ENCODE data around the gene PTPRD.

GRCh38 chr9:8627976-8628679 lies 1984.7 kb downstream of the PTPRD start:
- TF ChIP-seq POLR2AphosphoS5 (IDR thresholded peaks at IDR 0.05; ENCODE audit: low read depth, low read length): no peak
- TF ChIP-seq POLR2A (IDR thresholded peaks at IDR 0.05; ENCODE audit: low read depth, low read length): no peak
- no peak for TF ChIP-seq TAF1 (IDR thresholded peaks at IDR 0.05; ENCODE audit: borderline replicate concordance, low read depth, low read length)

All from GM12892 (cell line).